T-helper 9 cell (primary cell): ENCODE data around the gene COBL.
"Not testable (repeated sequence)": the region's sequence is repeated elsewhere in the genome, so short reads cannot be mapped to it uniquely, and the experiment has no call there.

Experiments
- DNase-seq: peaks from one replicate; pipeline ENCODE4 v3.0.0-alpha.2; 2020

Gene COBL

GRCh38 chr7:51014811-51015210 is 301.8 kb downstream of the COBL start:
- no peak for DNase-seq

- DNase-seq = no peak
Observed at GRCh38 chr7:51013861-51014511, 302.6 kb downstream of the COBL start.

DNA sequence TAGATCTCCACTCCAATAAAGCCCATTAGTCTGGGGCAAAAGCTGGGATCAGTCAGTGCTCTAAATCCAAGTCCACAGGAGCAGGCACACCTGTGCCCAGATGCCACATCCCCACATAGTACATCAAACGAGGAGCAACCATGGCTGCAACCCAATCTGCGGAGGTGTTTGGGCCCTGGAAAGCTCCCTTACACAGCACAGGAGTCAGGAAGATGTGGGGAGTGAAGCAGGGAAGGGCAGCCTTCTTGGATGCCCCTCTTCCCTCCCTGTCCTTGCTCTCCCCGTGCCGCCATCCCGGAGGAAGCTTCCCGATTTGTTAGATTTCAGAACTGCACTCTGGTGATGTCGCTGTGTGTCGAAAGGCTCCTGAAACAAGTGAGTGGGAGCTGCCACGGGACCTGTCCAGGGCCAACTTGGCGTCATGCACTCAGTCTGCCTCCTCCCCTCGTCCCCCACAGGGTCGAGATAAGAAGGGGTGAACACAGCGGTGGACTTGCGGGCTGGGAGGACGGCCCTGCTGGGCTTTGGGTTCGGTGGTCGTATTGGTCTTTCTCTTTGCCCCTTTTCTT is 303.3 kb downstream of the COBL start:
- no peak for DNase-seq

DNA sequence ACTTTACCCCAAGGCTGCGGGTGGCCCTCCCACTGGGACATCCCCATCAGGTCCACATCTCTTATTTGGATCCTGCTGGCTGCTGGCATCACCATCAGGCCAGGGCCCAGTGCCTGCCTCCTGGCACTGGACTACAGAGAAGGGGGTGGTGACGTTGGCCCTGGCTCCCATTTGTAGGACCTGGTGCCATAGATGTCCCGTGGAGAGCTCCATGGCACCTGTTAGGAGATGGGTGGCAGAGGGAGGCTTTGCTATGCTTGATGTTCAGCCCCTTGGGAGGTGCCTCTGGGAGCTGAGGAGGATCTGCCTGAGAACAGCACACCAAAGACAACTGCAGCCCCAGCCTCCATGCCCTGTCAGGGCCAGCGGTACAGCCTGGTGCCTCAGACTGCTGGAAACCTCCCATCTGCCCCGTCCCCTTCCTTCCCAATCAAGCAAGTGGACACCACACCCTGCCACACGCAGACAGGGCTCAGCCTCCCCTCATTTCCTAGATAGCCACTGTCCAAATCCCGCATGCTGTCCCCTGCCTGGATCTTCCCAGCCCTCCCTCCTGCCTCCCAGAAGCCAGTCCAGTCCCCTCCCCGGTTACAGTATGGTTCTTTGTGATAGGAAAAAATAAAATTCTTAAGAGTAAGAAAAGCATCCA is 303.9 kb downstream of the COBL start:
- no peak for DNase-seq

DNA sequence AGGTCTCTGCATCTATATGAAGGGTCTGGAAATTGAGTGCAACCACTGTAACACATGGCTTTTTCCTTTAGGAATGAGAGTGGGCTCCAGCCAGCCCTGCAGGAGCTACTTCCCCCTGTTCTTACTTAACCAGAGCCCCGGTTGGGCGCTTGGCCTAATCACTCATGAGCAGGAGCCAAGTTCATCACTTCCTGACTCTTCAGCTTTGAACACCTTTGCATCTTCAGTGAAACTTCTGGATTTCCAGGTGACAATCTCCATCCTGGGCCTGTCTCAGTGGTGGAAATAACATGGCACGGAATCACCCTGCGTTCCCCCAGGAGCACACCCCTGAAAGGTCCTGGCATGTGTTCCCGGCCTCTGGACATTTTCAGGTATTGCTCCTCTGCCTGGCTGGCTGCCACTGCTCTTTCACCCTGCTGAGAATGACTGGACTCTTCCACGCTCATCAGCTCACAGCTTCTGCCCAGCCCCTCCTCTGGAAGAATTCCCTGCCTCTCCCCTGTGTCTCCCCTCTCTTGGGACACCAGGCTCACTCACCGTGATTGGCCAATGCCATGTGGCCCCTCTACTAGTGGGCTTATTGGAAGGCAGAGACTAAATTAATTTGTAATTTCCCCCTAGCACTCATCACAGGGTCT is 304.8 kb downstream of the COBL start:
- no peak for DNase-seq

GRCh38 chr7:51010534-51010933 is 306.1 kb downstream of the COBL start:
- no peak for DNase-seq

- DNase-seq = no peak
Observed at GRCh38 chr7:51009716-51010496, 306.7 kb downstream of the COBL start.

DNA sequence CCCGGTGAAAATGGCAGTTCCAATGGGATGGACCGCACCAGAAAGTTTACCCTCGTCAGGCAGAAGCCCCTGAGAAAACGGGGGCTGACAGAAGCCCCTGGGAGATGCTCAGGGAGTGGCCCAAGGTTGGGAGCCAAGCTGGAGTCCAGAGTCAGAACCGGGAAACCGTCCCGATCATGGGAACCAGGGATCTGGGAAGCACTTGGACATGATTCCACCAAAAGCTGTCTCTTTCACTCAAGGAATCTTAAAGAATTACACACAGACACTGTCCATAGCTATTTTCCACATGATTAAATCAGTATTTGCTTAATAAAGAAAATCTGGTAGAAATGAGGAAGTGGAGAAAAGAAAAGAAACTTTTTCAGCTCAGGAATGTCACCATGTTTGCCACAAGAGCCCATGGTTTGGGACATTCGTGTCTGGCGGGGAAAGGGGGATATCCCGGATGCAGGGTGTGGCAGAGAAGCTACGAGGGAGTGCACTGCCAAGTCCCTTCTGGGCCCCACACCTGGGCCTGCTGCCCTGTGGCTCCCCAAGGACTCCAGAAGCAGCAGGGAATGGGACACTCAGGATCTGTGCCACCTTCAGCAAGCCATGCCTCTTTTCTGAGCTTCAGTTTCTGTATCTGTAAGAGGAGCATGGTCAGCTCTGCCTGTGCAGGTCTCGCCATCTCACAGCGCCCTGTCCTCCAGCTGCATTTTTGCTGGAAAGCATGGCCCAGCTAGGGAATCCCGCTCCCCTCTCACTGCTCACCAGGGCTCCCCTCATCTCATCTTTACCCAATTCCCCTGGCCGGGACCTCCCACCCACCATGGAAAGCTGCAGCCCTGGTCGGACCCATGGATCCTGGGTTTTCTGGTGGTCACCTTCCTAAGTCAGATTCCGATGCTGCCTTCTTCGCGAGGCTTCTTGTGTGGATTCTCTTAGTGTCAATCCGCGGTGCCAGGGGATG is 308.8 kb downstream of the COBL start:
- DNase-seq = no peak

- DNase-seq = no peak
Observed at GRCh38 chr7:51006483-51007235, 309.9 kb downstream of the COBL start.

GRCh38 chr7:51005074-51005473 is 311.5 kb downstream of the COBL start:
- DNase-seq = no peak

DNA sequence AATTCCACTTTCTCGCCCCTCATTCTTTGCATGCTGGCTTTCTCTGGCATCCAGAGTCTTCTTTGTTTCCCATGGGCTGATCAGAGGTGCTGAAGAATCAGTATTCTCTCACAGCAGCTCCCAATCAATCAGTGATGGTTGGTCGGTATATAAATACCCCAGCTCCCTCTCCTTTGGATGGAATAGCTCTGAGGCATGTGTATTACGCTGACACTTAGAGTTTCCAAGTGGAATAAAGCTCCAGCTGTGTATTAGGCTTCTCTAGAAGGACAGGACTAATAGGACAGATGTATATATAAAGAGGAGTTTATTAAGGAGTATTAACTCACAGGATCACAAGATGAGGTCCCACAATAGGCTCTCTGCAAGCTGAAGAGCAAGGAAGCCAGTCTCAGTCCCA is 315.7 kb downstream of the COBL start:
- no peak for DNase-seq

- no peak for DNase-seq
Observed at GRCh38 chr7:50994753-50995319, 321.8 kb downstream of the COBL start.

- DNase-seq = not testable (repeated sequence)
Observed at GRCh38 chr7:50990214-50990613, 326.4 kb downstream of the COBL start.

DNA sequence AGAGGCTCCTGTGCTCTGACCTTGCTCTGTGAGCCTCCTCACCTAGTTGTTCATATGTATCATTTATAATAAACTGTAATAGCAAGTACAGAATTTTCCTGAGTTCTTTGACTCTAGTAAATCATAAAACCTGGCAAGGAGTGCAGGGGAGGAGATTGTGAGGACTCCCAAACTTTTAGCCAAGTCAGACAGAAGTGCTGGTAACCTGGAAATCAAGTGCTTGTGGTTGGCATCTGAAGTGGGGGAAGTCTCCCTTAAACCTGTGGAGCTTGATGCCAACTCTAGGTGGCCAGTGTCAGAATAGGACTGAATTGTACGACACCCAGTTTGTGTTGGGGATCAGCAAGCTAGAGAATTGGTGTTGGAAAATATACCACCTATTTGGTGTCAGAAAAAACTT is 327.6 kb downstream of the COBL start:
- DNase-seq = no peak

- DNase-seq = no peak
Observed at GRCh38 chr7:50988465-50988864, 328.1 kb downstream of the COBL start.

DNA sequence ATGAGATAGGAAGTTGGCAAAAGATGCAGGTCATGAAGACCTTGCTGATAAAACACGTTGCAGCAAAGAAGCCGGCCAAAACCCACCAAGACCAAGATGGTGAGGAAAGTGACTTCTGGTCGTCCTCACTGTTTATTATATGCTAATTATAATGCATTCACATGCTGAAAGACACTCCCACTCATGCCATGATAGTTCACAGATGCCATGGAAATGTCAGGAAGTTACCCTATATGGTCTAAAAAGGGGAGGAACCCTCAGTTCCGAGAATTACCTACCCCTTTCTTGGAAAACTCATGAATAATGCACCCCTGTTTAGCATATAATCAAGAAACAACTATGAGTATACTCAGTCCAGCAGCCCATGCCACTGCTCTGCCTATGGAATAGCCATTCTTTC is 331.5 kb downstream of the COBL start:
- no peak for DNase-seq

DNA sequence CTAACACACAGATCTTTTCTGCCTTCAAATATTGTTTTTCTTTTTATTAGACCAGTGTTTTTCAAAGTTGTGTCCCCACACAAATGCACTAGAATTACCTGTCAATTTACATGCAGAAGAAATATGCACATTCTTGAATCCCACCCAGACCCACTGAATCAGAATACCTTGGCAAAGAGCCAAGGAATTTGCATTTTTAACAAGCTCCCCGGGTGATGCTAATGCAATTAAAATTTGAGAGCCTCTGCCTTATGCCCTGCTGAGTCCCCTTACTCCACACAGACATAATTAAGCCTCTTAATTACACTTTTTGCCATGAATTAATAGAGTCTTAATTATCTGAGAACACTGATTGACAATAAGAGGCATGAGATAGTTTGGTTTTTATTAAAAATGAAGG is 332.8 kb downstream of the COBL start:
- DNase-seq = no peak

- DNase-seq = no peak
Observed at GRCh38 chr7:50982626-50983025, 334.0 kb downstream of the COBL start.

DNA sequence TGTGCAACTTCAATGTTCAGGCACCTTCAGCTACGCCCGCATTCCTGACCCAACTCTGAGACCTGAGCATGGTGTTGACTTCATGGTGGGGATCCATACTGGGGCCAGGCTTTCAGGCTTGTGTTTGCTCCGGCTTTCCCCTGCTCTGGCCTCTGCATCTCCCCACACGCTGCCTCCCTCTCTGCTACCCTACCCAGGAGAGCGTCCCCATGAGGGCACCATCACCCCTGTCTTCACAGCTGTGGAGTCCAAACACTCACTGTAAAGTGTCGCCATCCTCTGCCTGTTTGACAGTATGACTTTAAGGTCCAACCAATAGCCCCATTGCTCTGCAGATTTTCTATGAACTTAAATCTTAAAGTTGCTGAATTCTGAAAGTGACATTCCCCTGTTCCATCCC is 334.9 kb downstream of the COBL start:
- DNase-seq = no peak

DNA sequence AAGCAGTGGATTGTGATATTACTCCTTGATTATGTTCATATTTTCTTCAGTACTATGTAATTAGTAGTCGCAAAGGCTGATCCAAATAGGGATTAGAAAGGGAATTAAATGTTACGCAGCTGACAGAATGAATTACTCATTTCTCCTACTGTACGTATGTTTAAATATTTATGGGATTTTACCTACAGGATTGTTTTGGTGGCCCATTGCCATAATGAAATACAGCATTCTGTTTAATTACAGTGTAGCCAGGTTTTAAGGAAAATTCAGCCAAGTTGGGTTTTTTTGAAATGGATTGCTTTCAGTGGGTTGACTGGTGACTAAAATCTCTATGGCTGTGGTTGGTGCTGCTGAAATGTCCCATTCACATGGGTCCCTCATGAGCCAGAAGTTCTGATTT is 336.2 kb downstream of the COBL start:
- DNase-seq = no peak
